ENCODE results near the gene CMTM5.
"Not testable (repeated sequence)": the region's sequence is repeated elsewhere in the genome, so short reads cannot be mapped to it uniquely, and the experiment has no call there.

The CMTM5 gene

DNA sequence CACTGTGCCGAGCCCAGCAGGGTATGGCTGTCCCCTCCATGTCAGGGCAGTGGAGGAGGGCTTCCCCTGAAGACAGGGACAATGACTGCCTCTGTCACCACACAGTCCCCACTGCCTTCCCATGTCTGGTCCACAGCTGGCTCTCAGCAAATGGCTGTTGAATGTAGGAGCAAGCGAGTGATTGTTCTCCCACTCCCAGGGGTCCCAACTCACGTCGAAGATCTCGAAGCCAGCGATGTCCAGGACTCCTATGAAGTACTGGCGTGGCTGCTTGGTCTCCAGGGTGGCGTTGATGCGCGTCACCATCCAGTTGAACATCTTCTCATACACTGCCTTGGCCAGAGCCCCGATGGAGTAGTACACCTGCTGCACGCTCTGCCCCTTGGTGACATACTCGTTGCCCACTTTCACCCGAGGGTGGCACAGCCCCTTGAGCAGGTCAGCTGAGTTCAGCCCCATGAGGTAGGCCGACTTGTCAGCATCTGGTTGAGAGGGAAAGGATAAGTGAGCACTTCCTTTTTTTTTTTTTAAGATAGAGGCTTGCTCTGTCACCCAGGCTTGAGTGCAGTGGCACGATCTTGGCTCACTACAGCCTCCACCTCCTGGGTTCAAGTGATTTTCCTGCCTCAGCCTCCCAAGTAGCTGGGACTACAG, 23.8 kb downstream of the CMTM5 start:
- not testable (repeated sequence) for DNase-seq

DNA sequence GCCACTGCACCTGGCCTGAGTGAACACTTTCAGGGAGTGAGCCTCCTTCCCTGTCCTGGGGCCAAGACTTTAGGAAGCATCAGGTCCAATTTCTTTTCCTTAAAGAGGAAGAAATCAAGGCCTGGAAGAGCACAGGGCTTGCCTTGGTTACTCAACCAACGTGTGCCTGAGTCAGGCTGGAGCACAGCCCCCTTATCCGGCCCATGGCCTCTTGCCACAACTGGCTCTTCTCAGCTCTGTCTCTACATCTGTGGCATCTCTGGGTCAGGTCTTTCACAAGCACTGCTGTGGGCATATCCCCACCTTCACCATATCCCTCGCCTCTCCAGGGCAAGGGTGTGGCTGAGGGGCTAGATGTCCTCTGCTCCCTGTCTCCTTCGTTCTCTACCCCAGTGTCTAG, 24.4 kb downstream of the CMTM5 start:
- no peak for DNase-seq

DNA sequence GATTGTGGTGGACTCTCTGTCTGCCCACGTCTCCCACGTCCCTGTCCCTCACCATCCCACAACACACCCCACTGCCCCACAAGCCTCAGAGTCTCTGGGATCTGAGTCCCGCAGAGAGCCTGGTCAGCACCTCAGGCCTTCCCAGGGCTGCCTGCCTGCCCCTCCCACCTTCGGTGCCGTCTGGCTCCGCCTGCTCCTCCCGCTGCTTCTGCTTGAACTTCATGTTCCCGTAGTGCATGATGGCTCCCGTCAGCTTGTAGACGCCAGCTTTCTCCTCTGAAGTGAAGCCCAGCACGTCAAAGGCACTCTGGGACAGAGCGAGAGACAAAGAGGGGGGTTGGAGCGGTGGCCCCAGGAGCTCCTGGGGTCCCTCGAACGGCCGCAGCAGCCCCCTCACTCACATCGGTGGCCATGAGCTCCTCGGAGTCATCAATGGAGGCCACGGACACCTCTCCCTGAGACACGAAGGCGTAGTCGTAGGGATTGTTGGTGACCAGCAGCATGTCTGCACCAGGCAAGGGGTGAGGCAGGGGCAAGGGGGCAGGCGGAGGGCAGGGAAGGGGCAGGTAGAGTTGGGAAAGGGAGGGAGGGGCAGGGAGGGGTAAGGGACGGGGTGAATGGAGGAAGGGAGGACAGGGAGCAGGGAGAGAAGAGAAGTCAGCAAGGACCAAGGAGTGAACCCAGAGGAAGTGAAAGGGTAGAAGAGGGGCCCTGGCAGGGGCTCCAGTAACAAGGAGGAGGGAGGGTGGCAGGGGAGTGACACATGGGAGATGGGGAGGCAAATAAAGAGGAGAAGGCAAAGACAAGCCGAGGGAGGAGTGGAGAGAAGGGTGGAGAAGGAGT, 25.7 kb downstream of the CMTM5 start:
- no peak for DNase-seq

DNA sequence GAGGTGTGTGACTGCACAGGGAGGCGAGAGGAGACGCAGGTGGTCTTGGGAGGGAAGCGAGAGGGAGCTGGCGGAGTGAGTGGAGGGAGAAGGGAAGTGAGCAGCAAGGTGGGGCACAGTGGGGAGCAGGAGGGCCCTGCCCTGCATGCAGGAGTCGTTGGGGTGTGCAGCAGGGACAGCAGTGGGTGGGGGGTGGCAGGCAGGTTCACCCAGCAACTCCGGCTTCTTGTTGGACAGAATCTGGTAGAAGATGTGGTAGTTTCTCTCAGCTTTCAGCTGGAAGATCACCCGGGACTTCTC, 26.2 kb downstream of the CMTM5 start:
- DNase-seq = no peak

DNA sequence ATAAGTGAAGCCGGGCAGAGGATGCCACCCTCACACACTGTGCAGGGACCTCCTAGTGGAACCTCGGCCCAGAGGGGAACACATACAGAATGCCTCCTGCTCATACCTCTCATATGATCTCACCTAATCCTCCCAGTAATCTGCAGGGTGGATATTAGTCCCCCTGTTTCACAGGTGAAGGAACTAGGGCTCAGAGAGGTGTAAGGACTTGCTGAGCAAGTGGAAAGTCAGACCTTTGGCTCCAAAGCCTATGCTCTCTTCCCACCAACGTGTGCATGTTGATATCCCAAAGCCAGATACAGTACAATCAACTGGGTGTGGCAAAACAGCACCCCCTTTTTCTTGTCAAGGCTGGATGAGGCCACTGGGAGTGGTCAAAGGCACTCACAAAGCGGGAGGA, 27.1 kb downstream of the CMTM5 start:
- DNase-seq = no peak

DNA sequence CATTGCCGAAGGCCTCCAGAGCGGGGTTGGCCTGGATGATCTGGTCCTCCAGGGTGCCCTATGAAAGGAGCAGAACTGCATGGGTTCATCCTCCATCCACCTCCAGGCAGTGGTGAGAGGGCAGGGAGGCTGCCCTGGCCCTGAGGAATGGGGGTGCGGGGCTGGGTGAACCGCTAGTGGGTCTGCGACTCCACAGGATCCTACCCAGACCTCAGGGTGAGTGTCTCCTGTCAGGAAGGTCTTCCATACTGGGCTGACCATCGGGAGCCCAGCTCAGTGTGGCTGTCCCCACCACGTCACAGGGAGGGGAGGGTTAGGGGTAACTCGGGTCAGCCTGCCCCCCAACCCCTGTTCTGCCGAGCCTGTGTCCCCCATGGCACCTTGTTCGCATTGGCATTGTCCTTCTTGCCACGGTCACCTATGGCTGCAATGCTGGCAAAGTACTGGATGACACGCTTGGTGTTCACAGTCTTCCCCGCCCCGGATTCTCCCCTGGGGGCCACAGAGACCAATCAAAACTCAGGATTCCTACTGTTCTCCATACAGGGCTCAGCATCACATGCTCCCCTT, 27.6 kb downstream of the CMTM5 start:
- DNase-seq = no peak

DNA sequence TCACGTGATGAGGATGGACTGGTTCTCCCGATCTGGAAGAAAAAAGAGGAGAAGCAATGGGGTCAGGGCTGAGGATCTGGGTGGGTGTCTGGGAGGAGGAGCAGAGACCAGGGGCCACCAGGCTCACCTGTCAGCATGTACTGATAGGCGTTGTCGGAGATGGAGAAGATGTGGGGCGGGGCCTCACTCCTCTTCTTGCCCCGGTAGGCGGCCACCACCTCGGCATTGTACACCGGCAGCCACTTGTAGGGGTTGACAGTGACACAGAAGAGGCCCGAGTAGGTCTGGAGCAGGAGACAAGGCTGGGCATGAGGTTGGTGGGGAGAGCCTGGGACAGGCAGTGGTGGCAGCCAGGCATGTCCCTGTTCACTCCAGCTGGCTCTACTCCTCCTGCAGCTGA, 28.2 kb downstream of the CMTM5 start:
- DNase-seq = no peak

DNA sequence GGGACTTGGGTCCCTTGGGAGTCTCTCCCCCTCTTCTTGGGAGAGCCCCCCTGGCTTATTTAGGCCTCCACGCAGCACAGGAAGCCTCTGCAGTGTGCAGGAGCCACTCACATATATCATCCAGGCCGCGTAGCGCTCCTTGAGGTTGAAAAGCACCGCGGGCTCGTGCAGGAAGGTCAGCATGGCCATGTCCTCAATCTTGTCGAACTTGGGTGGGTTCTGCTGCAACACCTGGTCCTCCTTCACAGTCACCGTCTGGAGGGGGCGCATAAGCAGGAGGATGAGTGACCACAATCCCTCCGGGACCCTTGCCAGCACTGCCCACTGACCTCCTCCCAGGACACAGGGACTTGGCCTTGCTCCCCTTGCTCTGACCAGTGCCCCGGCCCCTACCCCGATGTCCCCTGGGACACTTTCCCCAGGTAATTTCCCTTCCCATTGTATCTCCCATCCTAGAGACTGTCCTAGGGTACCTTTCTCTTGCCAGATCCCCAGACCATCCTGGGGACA, 28.7 kb downstream of the CMTM5 start:
- no peak for DNase-seq

DNA sequence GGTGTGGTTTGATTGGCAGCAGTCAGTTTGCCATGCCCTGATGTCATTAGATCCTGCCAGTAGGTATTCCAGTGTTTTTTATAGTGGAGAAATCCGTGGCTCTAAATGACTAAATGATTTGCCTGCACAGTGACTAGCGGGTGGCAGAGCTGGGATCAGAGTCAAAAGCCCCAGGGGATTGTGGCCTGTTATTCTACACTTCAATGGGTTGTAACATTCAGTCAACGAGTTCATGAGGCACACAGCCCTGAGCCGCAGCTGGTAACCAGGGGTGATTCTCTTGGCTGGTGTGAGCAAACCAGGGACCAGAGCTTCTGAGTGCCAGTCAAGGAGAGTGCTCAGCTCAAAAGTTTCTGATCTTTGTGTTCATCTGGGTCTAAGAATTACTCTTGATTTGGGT, 29.4 kb downstream of the CMTM5 start:
- no peak for DNase-seq

DNA sequence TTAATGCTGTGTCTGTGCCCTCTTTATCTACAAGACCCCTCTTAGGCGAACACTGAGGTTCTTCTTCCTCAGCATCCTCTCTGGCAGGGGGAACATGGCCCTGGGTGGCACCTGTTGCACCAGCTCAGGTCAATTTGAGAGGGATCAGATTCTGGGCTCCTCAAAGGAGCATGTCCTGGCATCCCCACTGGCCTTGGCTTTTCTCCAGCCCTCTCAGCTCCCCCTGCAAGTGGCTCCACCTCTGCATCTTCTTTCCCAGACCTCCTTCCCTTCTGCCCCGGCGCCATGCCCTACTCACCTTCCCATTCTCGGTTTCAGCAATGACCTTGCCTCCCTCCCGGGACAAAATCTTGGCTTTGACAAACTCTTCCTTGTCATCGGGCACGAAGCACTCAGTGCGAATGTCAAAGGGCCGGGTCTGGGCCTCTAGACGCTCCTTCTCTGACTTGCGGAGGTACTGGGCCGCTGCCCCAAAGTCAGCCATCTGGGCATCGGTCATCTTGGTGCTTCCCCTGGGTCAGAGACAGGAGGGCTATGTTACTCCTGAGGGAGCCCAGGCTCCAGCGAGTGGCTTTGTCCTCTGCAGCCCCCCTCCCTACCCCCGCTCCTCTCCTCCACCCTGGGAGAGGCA, 30.0 kb downstream of the CMTM5 start:
- no peak for DNase-seq

DNA sequence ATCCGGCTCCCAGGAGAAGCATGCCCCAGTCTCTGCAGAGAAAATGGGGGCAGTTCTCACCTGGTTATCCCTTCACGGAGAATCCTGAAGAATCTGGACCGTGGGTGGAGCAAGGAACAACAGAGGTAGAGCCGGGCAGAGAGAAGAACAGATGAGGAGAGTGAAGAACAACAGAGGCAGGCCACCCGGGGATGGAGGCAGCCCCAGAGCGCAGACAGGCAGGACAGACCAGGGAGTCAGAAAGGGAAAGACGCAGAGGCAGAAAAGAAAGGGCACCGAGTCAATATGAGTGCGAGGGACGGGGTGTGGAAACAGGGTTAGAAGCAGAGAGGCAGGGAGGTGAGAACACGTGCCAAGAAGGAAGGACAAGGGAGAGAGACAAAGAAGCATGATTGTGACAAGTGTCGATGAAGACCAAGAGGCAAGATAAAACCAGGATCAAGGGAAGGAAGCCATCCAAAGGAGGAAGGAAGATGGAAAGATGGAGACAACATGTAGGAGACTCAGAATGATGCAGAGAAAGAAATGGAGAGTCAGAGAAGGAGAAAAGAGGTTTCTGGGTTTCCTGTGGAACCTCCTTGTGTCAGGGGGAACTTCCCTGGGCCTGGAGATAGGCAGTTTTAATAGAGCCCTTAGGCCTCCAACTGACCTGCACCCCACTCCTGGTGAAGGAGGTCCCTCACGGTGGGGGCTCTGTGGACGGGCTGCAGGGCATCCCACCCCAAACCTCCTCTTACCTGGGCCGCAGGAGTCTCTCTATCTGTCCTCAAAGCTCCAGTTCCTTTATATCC, 30.9 kb downstream of the CMTM5 start, which contains the start of gene MYH6:
Gene MYH6, minus strand, starts transcription at position 758 of the 791 bp plus-strand sequence. CDS start 1,050 bp downstream, outside the sequence.
- no peak for DNase-seq

DNA sequence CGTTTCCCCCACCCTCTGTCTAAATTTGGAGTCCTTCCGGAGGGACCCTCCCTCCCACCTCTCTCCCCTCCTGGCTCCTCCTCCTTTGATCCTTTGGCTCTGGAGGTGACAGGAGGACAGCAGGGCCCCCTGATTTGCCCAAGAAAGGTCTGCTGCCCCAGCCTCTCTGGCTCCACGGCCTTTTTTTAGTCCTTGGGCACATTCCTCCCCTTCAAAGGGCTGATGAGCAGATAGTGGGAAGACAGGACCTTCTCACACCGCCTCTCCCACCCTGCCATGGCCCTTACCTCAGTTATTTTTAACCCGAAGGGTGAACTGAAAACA, 31.4 kb downstream of the CMTM5 start:
- no peak for DNase-seq

DNA sequence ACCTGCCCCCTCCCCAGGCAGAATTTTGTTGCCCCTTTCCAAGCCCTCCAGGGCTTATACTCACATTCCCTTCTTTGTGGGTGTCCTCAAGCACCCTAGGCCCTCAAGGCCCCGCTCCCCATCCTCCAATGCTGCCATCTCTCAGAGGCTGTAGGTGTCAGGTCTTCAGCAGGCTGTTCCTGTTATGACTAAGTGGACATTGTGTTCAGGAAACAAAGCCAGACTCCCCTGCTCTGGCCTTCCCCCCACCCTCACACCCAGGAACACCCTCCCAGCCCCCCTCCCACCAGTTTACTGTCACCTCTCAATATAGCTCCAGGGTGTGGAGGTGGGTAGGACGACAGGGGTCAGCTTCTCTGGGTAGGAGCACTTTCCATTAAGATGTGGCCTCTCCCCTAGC, 32.6 kb downstream of the CMTM5 start:
- DNase-seq = no peak

DNA sequence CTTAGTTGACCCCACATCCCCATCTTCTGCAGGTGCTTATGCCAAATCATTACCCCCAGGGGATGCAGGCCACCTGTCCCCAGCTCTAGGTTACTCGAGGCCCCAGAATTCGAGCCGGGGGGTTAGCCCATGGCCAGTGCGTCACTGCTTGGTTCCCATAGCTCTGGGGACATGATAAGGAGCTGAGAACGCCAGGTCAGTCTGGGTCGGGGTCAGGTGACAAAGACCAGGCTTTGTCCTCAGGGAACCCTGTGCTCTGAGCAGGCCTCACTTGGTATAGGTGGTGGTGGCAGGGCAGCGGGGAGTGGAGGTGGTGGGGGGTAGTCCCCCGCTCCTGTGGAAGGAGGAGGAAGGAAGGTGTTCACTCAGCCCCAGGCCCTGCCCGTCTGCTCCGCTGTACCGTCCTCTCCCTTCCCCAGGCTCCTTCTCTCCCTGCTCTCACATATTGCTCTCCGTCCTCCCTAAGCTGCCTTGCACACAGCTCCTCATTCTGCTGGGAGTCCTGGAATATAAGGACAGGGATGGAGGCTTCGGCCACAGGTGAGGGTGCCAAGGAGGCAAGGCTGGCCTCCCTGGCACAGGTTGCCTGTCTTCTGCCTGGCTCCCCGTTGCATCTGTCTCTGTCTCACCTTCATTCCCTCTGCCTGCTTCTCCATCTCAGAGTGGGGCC, 33.3 kb downstream of the CMTM5 start:
- DNase-seq = no peak

DNA sequence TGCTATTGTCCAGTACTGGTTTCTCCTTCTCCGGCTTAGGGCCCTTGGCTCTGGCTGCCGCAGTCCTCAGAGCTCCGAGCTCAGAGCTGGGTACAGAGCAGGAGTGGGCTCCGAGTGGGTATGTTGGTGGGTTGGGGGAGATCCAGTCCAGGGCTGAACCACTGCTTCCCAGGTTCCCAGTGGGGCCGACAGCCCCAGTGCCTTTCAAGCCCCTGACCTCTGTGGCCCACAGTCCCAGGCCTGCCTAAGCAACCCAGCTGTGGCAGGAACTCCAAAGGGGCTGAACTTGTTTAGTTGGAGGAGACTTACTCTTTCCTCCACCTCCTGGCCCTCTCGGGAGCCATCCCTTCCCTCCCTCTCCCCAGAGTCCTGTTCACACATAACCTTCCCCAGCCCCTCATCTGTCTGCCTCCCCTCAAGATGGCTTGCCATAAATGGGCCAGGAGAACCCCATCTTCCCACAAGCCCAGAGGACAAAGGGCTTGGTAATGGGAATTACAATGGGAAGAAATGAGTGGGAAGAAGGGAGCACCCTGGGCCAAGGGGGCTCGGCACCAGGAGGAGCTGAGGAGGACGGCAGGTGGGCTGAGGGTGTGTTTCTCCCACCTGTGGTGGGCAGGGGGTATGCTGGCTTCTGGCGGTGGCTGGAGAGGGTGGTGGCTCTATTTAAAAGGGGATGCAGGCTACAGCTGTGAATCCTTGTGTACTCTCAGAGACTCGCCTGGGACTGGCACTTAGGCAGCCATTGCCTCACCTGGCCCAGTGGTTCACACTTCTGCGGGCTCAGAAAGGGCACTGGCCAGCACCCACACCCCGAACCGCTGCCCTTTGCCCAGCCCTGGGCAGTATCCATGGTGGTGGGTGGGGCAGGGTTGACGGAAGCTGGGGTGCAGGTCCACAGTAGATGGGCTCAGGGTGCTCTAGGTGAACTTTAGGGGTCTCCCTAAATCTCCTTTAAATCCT, 35.0 kb downstream of the CMTM5 start:
- no peak for DNase-seq

DNA sequence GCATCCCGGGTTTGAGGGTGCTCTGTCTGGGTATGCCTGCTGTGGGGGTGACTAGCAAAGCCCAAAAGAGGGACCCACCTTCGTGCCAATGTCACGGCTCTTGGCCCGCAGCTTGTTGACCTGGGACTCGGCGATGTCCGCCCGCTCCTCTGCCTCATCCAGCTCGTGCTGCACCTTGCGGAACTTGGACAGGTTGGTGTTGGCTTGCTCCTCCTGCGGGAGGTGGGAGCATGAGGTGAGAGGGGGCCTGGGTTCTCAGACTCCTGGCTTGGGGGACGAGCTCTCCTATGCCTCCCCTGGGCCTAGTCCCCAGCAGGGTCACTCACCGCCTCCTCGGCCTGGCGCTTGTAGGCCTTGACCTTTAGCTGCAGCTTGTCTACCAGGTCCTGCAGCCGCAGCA, 36.8 kb downstream of the CMTM5 start:
- DNase-seq = no peak

DNA sequence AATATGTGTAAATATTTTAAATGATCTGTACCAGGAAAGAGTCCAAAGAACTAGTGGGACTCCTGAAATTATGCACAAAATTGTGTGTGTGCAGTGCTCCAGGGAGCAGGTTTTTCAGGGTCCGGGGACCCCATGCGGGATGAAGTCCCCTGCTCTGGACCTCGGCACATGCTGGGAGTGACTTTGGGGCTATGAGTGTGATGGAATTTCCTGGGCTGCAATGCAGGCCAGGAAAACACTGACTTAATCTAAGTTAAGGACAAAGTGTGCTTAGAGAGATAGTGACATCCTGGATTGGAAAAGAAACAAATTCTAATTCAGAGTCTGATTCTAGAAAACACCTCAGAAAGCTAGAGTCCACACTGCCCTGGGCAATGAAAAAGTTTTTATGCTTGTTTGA, 37.4 kb downstream of the CMTM5 start:
- DNase-seq = no peak

DNA sequence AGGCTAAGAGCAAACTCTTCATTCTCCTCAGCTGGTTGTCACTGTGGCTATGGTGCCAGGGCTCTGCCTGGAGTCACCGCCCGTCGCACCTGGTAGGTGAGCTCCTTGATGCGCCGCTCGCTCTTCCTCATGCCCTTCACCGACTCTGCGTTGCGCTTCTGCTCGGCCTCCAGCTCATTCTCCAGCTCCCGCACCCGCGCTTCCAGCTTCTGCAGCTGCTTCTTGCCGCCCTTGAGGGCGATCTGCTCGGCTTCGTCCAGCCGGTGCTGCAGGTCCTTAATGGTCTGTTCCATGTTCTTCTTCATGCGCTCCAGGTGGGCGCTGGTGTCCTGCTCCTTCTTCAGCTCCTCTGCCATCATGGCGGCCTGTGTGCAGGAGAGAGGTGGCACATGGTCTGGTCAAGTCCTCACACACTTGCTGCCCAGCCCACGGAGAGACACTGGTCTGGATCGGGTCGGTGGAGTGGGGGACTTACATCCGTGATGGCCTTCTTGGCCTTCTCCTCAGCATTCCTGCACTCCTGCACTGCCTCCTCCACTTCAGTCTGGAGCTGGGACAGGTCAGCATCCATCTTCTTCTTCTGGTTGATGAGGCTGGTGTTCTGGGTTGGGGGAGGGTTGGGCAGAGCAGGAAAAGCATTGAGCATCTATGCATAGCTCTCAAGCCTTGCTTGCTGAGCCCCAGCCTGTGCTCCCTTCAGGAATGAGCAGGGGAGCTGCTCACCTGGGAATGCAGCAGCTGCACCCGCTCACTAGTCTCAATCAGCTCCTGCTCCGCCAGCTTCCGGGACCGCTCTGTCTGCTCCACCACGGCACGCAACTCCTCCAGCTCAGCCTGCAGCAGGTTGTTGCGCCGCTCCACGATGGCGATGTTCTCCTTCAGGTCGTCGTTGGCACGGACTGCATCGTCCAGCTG, 38.3 kb downstream of the CMTM5 start:
- DNase-seq = no peak

DNA sequence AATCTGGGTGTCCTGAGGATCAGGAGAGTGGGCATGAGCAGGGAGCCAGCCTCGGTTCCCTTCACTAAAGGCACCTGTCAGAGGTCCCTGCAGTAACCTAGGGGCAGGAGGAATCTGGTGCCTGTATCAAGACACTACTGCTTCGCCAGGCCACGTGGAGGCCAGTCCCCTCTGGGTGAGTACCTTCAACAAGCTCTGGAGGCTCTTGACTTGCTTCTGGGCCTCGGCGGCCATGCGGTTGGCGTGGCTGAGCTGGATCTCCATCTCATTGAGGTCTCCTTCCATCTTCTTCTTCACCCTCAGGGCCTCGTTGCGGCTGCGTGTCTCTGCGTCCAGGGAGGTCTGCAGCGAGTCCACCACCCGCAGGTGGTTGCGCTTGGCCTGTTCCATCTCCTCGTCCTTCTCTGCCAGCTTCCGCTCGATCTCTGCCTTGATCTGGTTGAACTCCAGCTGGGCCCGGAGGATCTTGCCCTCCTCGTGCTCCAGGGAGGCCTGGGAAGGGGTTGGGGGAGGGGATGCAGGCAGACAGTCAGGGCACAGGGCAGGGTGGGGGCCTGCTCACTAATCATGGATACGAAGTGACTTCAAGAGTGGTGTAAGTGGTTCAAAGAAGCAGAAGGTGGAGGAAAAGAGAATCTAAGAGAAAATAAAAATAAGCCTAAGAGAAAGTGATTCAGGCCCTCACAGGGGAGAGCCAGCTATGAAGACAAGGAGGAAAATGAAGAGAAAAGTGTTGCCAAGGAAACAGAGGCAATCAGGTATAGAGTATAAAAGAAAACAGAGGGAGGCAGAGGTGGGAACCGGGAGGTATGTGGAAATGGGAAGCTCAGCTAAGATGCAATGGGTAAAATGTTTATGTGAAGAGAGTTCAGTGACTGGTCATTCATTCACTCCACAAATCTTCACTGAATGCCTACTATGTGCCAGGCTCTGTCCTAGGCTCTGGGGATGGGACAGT, 39.3 kb downstream of the CMTM5 start:
- no peak for DNase-seq

Measured in CD4-positive, alpha-beta T cell treated with Interleukin-4 for 1 hour (primary cell).